K562 (cell line): ENCODE results near the gene ABHD12. TPM values are rescaled to one million over a fixed set of nuclear protein-coding genes. Genes with fewer than 3 reads are reported as not detected.

ENCODE experiments used
- ATAC-seq: fragments of 200-7000 bp; cut with Tn5 transposase; 3 replicates; pipeline ENCODE4 v1.9.1; 2020; ENCODE audit warnings: moderate library complexity
- BruUV-seq: library from RNA; stranded (reverse); fragments of 400-500 nt; replicated peaks from 2 replicates; lab custom pipeline; 2021; lab: Mats Ljungman, UMichigan
- CTCF ChIA-PET: fragments of 300-600 bp; formaldehyde crosslinking; extraction: SDS; loops from one replicate; lab custom pipeline; 2021; ENCODE audit warnings: low intra/inter-chr PET ratio; lab: Yijun Ruan, JAX
- POLR2A ChIA-PET: fragments of 300-600, 350-650 bp; sonication (Branson Sonifier 250); formaldehyde crosslinking; extraction: SDS; loops from one replicate; lab custom pipeline; 2021; ENCODE audit warnings: antibody characterized with exemption, inconsistent platforms; lab: Yijun Ruan, JAX
- DNase-seq, 4 experiments: peaks; one replicate each; pipeline versions ENCODE4 v3.0.0 to v3.0.0-alpha.2; 2011 to 2018; ENCODE audit warnings: low spot score in 3 of 4, mixed read lengths in 3 of 4; ENCODE audit errors: extremely low read depth in 1 of 4
- FAIRE-seq: peaks from 2 replicates; lab custom pipeline; 2011; peaks lifted over from hg19 to GRCh38; lab: Jason Lieb, UNC
- H2AFZ ChIP-seq: 2 replicates; pipeline ENCODE4 v1.6.0; 2011; ENCODE audit warnings: low read depth, low read length, control low read depth, inconsistent platforms
- H3K27ac ChIP-seq: fragments of 200-600 bp; 3 replicates; pipeline ENCODE4 v1.8.0; 2011; ENCODE audit warnings: low read depth, mild to moderate bottlenecking, control low read depth, inconsistent platforms, low read length, moderate library complexity, mixed read lengths; ENCODE audit errors: extremely low read depth
- H3K27me3 ChIP-seq, 2 experiments: fragments of 300-600 bp in 1 of 2; 2 replicates in 1 of 2; 3 replicates in 1 of 2; pipeline versions ENCODE4 v1.6.0 to v1.8.0; 2011; ENCODE audit warnings: inconsistent platforms in 2 of 2, low read length in 2 of 2, mild to moderate bottlenecking in 1 of 2, mixed read lengths in 1 of 2, moderate library complexity in 1 of 2; ENCODE audit not compliant: control insufficient read depth in 2 of 2, insufficient read depth in 2 of 2
- H3K36me3 ChIP-seq: fragments of 300-600 bp; 3 replicates; pipeline ENCODE4 v1.8.0; 2011; ENCODE audit warnings: mild to moderate bottlenecking, low read length, inconsistent platforms; ENCODE audit not compliant: control insufficient read depth, insufficient read depth
- H3K4me1 ChIP-seq, 2 experiments: fragments of 200-600 bp in 1 of 2; replicated peaks in 1 of 2; 2 replicates in 1 of 2; 3 replicates in 1 of 2; pipeline versions ENCODE4 v1.5.1 to v1.8.0; 2011; ENCODE audit warnings: inconsistent platforms in 2 of 2, low read length in 2 of 2, mild to moderate bottlenecking in 1 of 2, mixed read lengths in 1 of 2, moderate library complexity in 1 of 2; ENCODE audit not compliant: control insufficient read depth in 2 of 2, insufficient read depth in 2 of 2
- H3K4me2 ChIP-seq: 2 replicates; pipeline ENCODE4 v1.6.1; 2011; ENCODE audit warnings: low read length, control low read depth, inconsistent platforms, mixed read lengths; ENCODE audit not compliant: insufficient read depth
- H3K4me3 ChIP-seq: fragments of 200-600 bp; sonication (generic), shearing (Covaris generic); 2 replicates; pipeline ENCODE4 v1.5.1; 2016; ENCODE audit warnings: control low read depth, inconsistent platforms
- H3K79me2 ChIP-seq: fragments of 200-600 bp; 3 replicates; pipeline ENCODE4 v1.8.0; 2011; ENCODE audit warnings: low read length, inconsistent platforms; ENCODE audit not compliant: control insufficient read depth, insufficient read depth
- H3K9ac ChIP-seq, 2 experiments: 2 replicates each; pipeline versions ENCODE4 v1.6.0 to v1.6.1; 2011; ENCODE audit warnings: low read depth in 2 of 2, low read length in 2 of 2, control low read depth in 1 of 2, inconsistent platforms in 1 of 2, mild to moderate bottlenecking in 1 of 2, mixed read lengths in 1 of 2; ENCODE audit not compliant: insufficient read depth in 1 of 2
- H3K9me1 ChIP-seq: one replicate; pipeline ENCODE4 v1.6.0; 2011; ENCODE audit warnings: inconsistent platforms, mild to moderate bottlenecking, low read length, moderate library complexity; ENCODE audit not compliant: control insufficient read depth, insufficient read depth
- H3K9me3 ChIP-seq: replicated peaks from 2 replicates; pipeline ENCODE4 v1.5.1; 2011; ENCODE audit warnings: low read depth, low read length, inconsistent platforms; ENCODE audit not compliant: control insufficient read depth, insufficient read depth
- H4K20me1 ChIP-seq: replicated peaks from 2 replicates; pipeline ENCODE4 v1.6.1; 2011; ENCODE audit warnings: low read length, inconsistent platforms, mixed read lengths; ENCODE audit not compliant: control insufficient read depth, insufficient read depth
- CREB3L1 ChIP-seq: fragments of 450-650 bp; IDR thresholded peaks from 2 replicates; pipeline ENCODE4 v1.6.1; 2014; ENCODE audit warnings: low read depth, mild to moderate bottlenecking, moderate library complexity, borderline replicate concordance
- HNRNPLL ChIP-seq: fragments of 200-400 bp; formaldehyde crosslinking; IDR thresholded peaks from 2 replicates; pipeline ENCODE4 v1.6.1; 2017; ENCODE audit warnings: low read length, low read depth, mild to moderate bottlenecking; ENCODE audit not compliant: poor library complexity, severe bottlenecking
- POU5F1 ChIP-seq: fragments of 150-350 bp; IDR thresholded peaks from 2 replicates; pipeline ENCODE4 v1.6.1; 2014; ENCODE audit warnings: borderline replicate concordance, low read length, low read depth, mild to moderate bottlenecking; ENCODE audit not compliant: partially characterized antibody
- XRCC3 ChIP-seq: fragments of 450-650 bp; IDR thresholded peaks from 2 replicates; pipeline ENCODE4 v1.6.1; 2017; ENCODE audit warnings: mild to moderate bottlenecking, moderate library complexity
- ZNF184 ChIP-seq: sonication (generic); formaldehyde crosslinking; IDR thresholded peaks from 2 replicates; pipeline ENCODE4 v1.5.0; 2020; ENCODE audit warnings: missing genetic modification reagents
- ZNF239 ChIP-seq: fragments of 250-450 bp; sonication (Bioruptor Pico); IDR thresholded peaks from 2 replicates; pipeline ENCODE4 v1.4.0; 2020; ENCODE audit warnings: mild to moderate bottlenecking
- WGBS: fragments of 100-300 bp; shearing (Covaris generic); methylation state at CpG from one replicate; pipeline ENCODE4 v1.1.6; 2016; ENCODE audit warnings: low coverage, mixed read lengths; ENCODE audit not compliant: insufficient coverage; ENCODE audit errors: missing lambda C conversion rate; 5-methylcytosine and 5-hydroxymethylcytosine counted together
- in situ Hi-C: fragments of 300-500 bp; cut with MboI; formaldehyde crosslinking; loops from 4 replicates; pipeline ENCODE4 v1.15.0; 2018; ENCODE audit warnings: inconsistent platforms, mixed read lengths
- intact Hi-C: fragments of 100-400 bp; cut with micrococcal nuclease; formaldehyde crosslinking; loops from 2 replicates; pipeline ENCODE4 v1.14.2; 2022
- polyA plus RNA-seq, 8 experiments: library from polyadenylated mRNA; depleted of rRNA in 4 of 8; stranded (reverse) in 5 of 8; unstranded in 3 of 8; fragments of >200 nt; fragmentation: Nextera tagmentation in 2 of 8; fragmentation: Illumina TruSeq in 1 of 8; extraction: Ambion mirVana in 2 of 8; extraction: Trizol in 1 of 8; gene quantifications; 2 replicates each; pipeline versions ENCODE4 v1.2.1 to v1.2.3, GENCODE V29; 2011 to 2014; ENCODE audit warnings: inconsistent platforms in 1 of 8, missing spikeins in 1 of 8
- total RNA-seq, 7 experiments: library from RNA; depleted of rRNA in 6 of 7; stranded (reverse); fragments of >200 nt in 6 of 7; fragmentation: Illumina TruSeq in 2 of 7; extraction: Trizol in 2 of 7; gene quantifications; 2 replicates each; pipeline versions ENCODE4 v1.2.1 to v1.2.3, GENCODE V29; 2011 to 2021; ENCODE audit warnings: low replicate concordance in 1 of 7

Gene ABHD12
- total and polyA plus RNA-seq, 9 of the 15 experiments (the other 6 are each of a cell fraction or from before 2014, with no cell fraction given), result 0.65 to 15.6 (median 9.1) TPM

GRCh38 chr20:25284131-25284601 is 106.5 kb downstream of the ABHD12 start:
- no peak for TF ChIP-seq ZNF239 (CRISPR knock-in tag)
- TF ChIP-seq CREB3L1, result no peak
- no peak for TF ChIP-seq XRCC3
- no peak for TF ChIP-seq ZNF184 (CRISPR knock-in tag)
- no peak for TF ChIP-seq POU5F1
- TF ChIP-seq HNRNPLL, result no peak
- TF ChIP-seq, all 486 proteins: peak for 0
- Histone ChIP-seq H3K27me3 (no peaks in the 10 kb centered on the region), H3K4me2 (no peak overlapping the region), H3K36me3 (peaks cover 5% of the 10 kb centered on the region; the same call in 1 of the 3 replicates), H3K27ac (no peak overlapping the region), H3K9me1 (no peaks in the 10 kb centered on the region), H3K9ac (no peak overlapping the region), H2AFZ (no peak overlapping the region), H4K20me1 (no peaks in the 10 kb centered on the region), H3K4me3 (no peak overlapping the region), H3K4me1 (no peaks in the 10 kb centered on the region), H3K9me3 (no peaks in the 10 kb centered on the region), H3K79me2 (no peaks in the 10 kb centered on the region)
- POLR2A ChIA-PET, result interaction anchor here (0.6 kb wide), 1 partner anchor 34 kb away, joined by 4 read pairs; no protein-coding TSS in a partner anchor
- BruUV-seq, result no TSS peak
- no peak for DNase-seq
- in situ Hi-C loops, result no loop called here
- WGBS, result 88% methylated on average over 10 of the region's 17 CpGs
- ATAC-seq, result no peak
- no peak for FAIRE-seq
- intact Hi-C loops, result no loop called here
- CTCF ChIA-PET, result no interaction called here
